H1 (cell line): Measurements from ENCODE around the gene C17orf50.

ENCODE experiments used
- ATF2 ChIP-seq: IDR thresholded peaks from 2 replicates; pipeline ENCODE4 v1.6.1; 2012; ENCODE audit warnings: low read length, inconsistent platforms
- ATF3 ChIP-seq: IDR thresholded peaks from 2 replicates; pipeline ENCODE4 v1.6.1; 2011; ENCODE audit warnings: low read depth, mild to moderate bottlenecking, low read length; ENCODE audit not compliant: insufficient read depth
- CHD2 ChIP-seq: IDR thresholded peaks from 2 replicates; pipeline ENCODE4 v1.6.1; 2012; ENCODE audit warnings: low read length, improper control_type of control experiment
- CTCF ChIP-seq, 3 experiments: IDR thresholded peaks; 1 replicate in 2 of 3; 2 replicates in 1 of 3; pipeline versions ENCODE4 v1.5.1 to v1.6.1; 2011; ENCODE audit warnings: low read length in 3 of 3, mild to moderate bottlenecking in 3 of 3, inconsistent platforms in 2 of 3, low read depth in 1 of 3, moderate library complexity in 1 of 3; ENCODE audit not compliant: insufficient read depth in 1 of 3; ENCODE audit errors: control extremely low read depth in 1 of 3
- EZH2 ChIP-seq: fragments of 200-600 bp; sonication (generic); IDR thresholded peaks from 2 replicates; pipeline ENCODE4 v1.7.1; 2012; ENCODE audit warnings: low read depth, mild to moderate bottlenecking, moderate library complexity, low read length, inconsistent platforms; ENCODE audit not compliant: severe bottlenecking
- HDAC2 ChIP-seq, 2 experiments: fragments of 300-600 bp in 1 of 2; sonication (generic) in 1 of 2; IDR thresholded peaks; 2 replicates each; pipeline ENCODE4 v1.6.1; 2011 to 2012; ENCODE audit warnings: low read depth in 2 of 2, low read length in 2 of 2, mild to moderate bottlenecking in 2 of 2, moderate library complexity in 2 of 2, borderline replicate concordance in 1 of 2, inconsistent platforms in 1 of 2
- JUN ChIP-seq: IDR thresholded peaks from 2 replicates; pipeline ENCODE4 v1.6.1; 2011; ENCODE audit warnings: low read depth, mild to moderate bottlenecking, improper control_type of control experiment, low read length
- JUND ChIP-seq: IDR thresholded peaks from 2 replicates; pipeline ENCODE4 v1.6.1; 2011; ENCODE audit warnings: mild to moderate bottlenecking, improper control_type of control experiment, low read length
- POLR2A ChIP-seq, 2 experiments: IDR thresholded peaks; 1 replicate in 1 of 2; 2 replicates in 1 of 2; pipeline ENCODE4 v1.6.1; 2011; ENCODE audit warnings: low read depth in 2 of 2, low read length in 2 of 2, mild to moderate bottlenecking in 2 of 2; ENCODE audit errors: control extremely low read depth in 1 of 2
- RFX5 ChIP-seq: IDR thresholded peaks from 2 replicates; pipeline ENCODE4 v1.6.1; 2011; ENCODE audit warnings: low read depth, low read length, improper control_type of control experiment, borderline replicate concordance
- SIN3A ChIP-seq, 2 experiments: IDR thresholded peaks in 1 of 2; conservative IDR thresholded peaks in 1 of 2; 2 replicates each; pipeline ENCODE4 v1.6.1; 2011 to 2012; ENCODE audit warnings: low read length in 2 of 2, improper control_type of control experiment in 1 of 2, low read depth in 1 of 2, mild to moderate bottlenecking in 1 of 2
- TEAD4 ChIP-seq: IDR thresholded peaks from 2 replicates; pipeline ENCODE4 v1.6.1; 2012; ENCODE audit warnings: low read depth, low read length, inconsistent platforms, mixed read lengths
- USF2 ChIP-seq: IDR thresholded peaks from 2 replicates; pipeline ENCODE4 v1.6.1; 2011; ENCODE audit warnings: low read length, improper control_type of control experiment
- YY1 ChIP-seq: IDR thresholded peaks from 2 replicates; pipeline ENCODE4 v1.6.1; 2011; ENCODE audit warnings: low read depth, mild to moderate bottlenecking, low read length

- TF ChIP-seq CTCF (IDR thresholded peaks at IDR 0.05; ENCODE audit: control extremely low read depth in 1 of 3, insufficient read depth in 1 of 3, low read depth in 1 of 3, low read length in 3 of 3) (peak; percentile 5 to 60 (median 43); a peak in 2 of 4 replicates), POLR2A (IDR thresholded peaks at IDR 0.05; ENCODE audit: control extremely low read depth in 1 of 2, low read depth in 2 of 2, low read length in 2 of 2) (no peak), SIN3A (conservative IDR thresholded peaks at IDR 0.05 in 1 of 2, IDR thresholded peaks at IDR 0.05 in 1 of 2; ENCODE audit: low read depth in 1 of 2, low read length in 2 of 2) (no peak), TEAD4 (no peak), ATF2 (no peak), ATF3 (no peak), USF2 (no peak), EZH2 (no peak), YY1 (no peak), JUN (no peak), HDAC2 (IDR thresholded peaks at IDR 0.05; ENCODE audit: borderline replicate concordance in 1 of 2, low read depth in 2 of 2, low read length in 2 of 2) (no peak), CHD2 (no peak), RFX5 (no peak), JUND (no peak)
These were observed 9.3 kb downstream of the C17orf50 start for GRCh38 chr17:35769895-35770486.
